Hindlimb muscle (tissue), 1 donor: Measurements from ENCODE around the gene ITM2B. TPM values are rescaled to one million over a fixed set of nuclear protein-coding genes. Genes with fewer than 3 reads are reported as not detected.

ENCODE experiments used
- DNase-seq: peaks from one replicate; pipeline ENCODE4 v3.0.0-alpha.2; 2013
- polyA plus RNA-seq: library from polyadenylated mRNA; unstranded; fragments of 120-200 nt; gene quantifications from one replicate; pipeline ENCODE4 v1.2.1, GENCODE V29; 2013; ENCODE audit not compliant: insufficient read length

Gene ITM2B
- polyA plus RNA-seq, 1 donor = 329 TPM

DNA sequence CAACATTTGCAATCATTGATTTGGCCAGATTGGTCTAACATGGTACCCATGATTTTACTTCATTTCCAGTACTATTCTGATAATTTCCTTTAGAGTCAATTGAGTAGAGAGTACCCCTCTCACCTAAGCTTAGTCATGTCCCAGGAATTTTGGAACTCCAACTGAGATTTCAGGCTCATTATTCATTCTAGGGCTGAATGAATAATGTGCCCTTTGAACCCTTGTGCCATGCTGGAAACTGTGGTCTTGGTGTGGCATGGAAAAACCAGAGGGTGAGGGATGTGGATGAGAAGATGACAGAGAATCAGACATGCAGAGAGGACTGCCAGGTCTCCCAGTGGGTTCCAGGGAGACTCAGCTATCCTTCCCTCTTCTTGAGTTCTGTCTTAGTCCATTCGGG, 30.2 kb downstream of the ITM2B start:
- no peak for DNase-seq

DNA sequence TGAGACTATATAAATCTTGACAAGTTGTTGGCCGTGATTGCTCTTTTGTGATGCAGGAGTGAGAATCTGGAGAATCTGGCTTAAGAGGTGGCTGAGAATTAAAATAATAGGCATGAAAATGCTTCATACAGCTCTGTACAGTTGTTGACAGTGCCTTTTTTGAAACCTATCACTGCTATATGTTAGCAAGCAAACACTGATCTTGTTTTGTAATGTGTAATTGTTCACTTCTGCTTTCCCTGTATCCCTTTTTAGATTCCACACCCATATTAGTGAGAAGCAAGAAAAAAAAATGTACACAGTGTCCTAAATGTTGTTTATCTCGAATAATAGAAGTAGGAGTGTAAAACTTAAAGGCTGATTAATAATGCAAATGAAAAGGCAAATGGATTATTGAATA, 31.1 kb downstream of the ITM2B start:
- DNase-seq = no peak

DNA sequence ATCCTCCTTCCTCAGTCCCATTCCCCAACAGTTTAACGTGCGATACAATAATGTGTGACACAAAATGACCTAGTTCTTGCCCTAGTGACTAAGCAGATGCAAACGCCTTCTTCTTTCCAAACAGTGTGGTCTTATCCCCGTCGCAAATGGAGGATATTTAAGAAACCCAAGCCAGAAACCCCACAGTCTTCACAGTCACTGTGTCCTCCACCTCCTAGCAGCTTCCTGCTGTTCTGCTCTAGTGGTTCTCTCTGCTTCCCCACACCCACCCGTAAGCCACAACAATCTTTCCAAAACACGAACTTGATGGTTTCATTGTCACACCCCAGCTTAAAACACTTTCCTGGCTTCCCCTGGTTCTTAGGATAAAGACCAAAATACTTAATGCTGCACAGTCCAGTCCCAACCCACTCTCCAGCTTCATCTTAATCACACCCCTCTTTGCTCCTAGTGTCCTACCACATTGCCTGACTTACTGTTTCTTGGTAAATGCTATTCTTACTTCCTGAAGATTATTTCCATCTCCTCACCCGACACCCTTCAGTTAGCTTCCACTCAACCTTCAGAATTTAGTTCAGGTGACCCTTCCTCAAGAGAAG, 32.3 kb downstream of the ITM2B start:
- DNase-seq = no peak

DNA sequence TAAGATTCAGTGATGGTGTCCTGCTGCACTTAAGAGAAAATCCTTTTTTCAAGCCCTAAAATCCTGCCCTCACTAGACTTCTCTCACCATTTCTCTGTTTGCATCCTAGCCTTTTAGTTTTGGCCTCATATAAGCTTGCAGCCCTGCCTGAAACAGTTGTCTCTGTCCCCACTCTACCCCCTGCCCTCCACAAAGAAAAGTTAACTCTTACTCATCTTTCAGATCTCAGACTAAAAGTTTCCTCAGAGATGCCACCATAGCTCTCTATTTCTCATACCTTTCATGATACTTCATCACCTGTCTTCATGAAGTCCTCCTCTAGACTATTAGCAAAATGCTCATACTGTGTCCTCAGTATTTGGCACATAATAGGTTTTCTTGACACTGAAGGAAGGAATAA, 33.1 kb downstream of the ITM2B start:
- no peak for DNase-seq

DNA sequence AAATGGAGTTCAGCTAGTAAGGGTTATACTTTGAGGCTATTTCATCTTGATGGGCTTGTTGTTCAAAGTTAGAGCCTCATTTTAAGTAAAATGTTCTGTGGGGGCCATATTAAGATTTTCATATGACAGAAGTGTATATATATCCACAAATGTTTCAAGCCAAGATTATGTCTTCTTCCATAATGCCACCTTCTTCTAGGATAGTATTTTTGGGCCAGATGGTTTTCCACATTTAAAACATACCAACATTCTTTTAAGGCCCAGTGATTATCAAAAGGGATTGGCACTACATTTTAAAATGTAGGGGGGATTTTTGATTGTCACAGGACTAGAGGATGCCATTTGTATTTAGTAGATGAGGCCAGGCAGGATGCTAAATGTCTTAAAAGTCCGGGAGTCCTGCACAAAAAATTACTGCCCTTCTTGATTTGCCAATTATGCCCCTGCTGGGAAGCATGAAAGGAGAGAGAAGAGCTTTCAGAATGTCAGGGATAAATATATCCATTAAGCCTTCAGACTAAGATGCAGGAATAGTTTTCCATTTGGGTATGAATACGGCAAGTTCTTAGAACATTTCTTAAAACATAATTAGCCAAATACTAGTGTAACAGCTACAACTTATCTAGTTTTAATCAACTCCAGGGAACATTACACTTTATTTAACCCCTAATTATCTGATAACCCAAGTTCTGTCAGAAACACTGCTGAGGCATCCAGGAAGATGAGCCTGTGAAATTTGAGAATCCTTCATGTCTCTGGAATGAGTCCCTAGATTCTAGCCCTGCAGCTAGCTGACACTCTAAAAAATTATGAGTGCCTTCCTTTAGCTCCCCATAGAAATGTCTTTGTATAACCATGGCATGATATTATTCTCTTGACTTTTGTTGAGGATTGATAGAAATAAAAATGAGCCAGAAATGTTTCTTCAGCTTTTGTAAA, 34.0 kb downstream of the ITM2B start:
- DNase-seq = no peak

DNA sequence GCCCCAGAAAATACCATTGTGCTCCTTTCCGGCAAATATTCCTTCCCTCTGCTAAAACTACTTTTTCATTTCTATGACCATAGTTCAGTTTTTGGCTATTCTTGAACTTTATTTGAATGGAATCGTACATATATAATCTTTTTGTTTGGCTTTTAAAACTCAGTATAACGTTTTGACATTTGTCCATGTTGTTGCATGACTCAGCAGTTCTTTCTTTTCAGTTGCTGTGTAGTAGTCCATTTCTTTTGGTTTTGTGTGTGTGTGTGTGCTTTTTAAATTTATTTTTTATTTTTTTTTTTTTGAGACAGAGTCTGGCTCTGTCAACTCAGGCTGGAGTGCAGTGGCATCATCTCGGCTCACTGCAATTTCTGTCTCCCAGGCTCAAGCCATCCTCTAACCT, 35.0 kb downstream of the ITM2B start:
- DNase-seq = no peak

DNA sequence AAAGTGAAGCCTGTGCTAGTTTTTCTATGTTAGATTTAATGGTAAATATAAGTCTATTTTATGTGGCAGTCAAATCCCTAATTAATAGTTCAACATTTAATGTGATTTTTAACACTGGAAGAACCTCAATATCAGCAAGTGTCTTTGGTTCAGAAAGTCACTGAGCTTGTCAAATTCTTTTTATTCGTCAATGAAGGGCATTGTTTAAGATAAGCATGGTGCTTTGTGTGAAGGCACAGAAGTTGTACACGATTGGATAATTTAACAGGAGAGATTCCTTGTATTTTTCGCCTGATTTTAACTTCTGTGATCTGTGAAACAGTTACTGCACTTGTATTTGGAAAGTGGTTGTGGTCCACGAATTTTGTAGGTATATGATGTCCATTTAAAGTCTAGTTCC, 40.3 kb downstream of the ITM2B start:
- DNase-seq = no peak

DNA sequence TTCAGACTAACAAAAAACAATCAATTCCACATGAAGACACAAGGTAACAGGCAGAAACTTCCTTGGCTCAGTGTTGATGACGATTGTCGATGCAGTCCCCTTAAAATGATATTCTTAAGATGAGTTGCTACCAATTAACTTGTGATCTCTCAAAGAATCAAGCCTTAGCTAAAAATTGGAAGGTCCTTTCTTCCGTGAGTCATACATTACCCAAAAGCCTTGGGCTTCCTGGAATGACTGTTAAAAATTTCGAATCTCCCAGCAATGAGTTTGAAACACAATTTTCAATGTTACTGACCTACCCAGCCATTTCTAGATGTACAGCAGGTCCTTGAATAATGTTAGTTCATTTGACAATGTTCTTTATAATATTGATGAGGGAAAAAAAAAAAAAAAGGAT, 42.5 kb downstream of the ITM2B start:
- no peak for DNase-seq

DNA sequence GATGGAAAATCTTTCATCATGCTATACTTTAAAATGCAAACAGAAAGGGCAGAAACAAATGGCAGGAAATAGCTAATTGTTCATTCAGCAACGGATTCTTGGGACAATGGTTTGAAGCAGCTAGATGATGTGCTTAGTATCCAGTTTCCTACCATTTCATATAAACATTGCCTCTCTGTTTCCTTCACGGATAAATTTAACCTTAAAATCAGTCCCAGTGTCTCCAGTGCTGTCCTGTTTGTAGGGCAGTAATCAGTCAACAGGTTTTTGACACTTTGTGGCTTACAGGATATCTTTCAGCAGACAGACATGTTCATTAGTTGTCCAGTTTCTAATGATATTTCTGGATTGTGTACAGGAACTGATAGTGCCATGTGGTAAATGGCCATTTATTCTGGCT, 45.8 kb downstream of the ITM2B start:
- DNase-seq = no peak

DNA sequence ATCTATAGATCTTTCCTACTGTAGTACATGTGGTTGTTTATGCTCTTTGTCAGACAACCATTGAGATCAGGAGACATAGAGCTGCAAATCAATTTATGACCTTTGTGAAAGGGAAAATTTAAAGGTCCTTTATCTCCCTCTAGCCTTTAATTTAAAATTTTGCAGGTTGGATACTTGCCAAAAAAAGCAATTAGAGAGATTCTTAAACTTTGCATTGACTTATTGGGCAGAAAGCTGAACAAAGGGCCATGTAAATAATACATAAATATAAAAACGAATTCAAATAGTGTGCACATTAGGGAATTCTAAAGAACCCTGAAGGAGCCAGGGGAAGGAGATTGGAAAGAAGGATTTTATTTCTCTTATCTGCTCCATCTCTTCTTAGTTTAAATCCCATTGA, 48.5 kb downstream of the ITM2B start:
- DNase-seq = no peak

DNA sequence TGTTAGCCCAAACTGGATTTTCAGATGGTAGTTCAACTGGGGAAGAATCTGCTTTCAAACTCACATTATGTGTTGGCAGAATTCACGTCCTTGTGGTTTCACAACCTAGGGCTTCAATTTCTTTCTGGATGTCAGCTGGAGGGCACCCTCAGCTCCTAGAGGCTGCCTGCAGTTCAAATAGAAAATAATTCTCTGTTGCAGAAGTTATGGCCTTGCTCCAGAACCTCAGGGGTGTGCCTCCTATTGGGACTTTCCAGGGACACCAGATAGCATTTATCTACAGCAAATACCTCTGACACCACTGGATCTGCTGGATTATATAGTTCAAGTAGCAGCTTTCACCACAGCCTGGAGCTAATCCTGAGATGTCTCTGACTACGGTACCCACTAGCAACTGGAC, 58.7 kb downstream of the ITM2B start:
- no peak for DNase-seq

DNA sequence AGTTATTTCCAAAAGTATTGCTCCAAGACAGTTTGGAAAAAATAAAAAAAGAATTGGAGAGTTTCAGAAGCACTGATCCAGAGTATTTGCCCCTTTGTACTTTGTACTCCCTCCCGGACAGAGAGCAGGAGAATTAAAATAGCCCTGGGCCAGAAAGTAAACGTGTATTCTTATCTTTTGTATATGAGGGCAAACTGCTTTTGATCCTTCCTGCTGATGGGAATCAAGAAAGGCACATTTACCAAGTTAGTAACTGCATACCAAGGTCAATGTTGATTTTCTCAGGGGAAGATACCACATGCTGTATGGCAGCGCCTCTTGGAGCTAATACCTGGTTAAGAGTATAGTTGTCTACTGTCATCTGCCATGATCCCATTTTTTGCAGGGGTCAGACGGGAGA, 59.6 kb downstream of the ITM2B start:
- DNase-seq = no peak

DNA sequence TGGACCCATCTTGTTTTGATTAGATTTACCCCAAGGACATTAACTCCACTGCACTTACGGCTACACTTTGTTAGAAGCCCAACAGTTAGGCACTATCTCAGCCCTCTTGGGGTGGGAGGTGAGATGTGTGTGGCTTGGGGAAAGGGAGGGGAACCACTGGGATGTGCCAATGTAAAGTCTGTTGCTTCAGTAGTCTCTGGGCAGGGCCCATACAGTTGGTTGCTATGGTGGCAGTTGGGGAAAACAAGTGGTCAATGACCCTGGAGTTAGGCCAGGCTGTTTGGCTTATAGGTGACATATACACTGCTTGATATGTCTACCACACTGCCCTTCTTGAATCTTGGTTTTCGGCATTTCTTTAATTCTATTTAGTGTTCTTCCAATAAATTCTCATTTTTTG, 61.6 kb downstream of the ITM2B start:
- DNase-seq = no peak

DNA sequence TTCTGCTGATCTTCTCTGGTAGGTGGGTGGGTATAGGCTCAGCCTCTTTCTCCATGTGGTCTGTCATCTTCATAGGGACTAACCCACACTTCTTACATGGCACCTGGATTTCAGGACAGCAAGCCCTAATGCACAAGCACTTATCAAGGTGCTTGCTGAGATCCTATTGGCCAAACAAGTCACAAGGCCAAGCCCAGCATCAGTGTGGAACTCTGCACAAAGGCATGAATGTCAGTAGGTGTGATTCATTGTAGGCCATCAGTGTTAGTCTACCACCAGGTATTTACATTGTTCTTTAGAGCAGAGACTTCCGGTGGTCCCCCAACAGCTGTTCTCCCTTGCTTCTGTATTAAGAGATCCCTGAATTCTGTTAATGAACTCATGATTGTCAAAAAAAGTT, 62.3 kb downstream of the ITM2B start:
- DNase-seq = no peak

DNA sequence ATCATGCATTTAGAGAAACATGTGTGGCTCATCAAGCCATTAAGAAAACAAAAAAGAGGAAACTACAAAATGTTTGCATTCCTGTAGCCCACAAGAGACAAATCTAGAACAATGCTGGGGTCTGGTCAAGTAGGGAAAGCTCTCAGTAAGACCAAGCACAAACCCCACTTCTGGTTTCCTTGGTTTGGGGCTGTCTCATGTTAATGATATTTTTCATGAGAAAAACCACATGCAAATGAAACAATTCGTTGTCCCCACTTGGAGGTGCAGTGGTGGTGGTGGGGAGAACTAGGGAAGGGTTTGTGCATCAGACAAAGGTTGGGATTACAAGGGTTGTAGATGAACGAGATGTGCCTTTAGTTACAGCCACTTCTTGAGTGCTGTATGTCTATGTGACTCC, 63.5 kb downstream of the ITM2B start:
- DNase-seq = no peak

DNA sequence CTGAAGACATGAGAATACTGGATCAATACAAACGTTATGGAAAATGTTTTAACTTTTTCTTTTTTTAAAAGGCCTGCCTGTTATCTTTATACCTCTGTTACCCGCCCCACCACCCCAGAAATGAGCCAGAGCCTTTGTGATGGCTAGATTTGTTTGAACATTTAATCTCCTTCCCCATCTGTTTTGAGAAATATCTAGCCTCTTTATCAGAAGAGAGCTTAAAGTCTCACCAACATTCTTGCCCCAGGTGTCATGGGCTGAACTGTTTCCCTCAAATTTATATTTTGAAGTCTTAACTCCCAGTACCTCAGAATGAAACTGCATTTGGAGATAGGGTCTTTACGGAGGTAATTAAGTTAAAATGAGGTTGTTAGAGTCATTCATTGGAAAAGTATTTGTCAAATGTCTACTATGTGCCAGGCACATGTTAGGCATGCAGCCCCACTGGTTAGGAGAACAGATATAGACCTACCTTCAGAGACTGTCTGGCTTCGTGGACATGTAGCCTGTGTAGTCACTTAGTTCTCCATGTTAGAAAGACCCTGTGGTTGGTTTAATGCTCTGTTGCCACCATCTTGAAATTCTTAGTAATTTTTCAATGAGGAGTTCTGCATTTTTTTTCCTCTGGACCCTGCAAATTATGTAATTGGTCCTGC, 64.3 kb downstream of the ITM2B start:
- no peak for DNase-seq

DNA sequence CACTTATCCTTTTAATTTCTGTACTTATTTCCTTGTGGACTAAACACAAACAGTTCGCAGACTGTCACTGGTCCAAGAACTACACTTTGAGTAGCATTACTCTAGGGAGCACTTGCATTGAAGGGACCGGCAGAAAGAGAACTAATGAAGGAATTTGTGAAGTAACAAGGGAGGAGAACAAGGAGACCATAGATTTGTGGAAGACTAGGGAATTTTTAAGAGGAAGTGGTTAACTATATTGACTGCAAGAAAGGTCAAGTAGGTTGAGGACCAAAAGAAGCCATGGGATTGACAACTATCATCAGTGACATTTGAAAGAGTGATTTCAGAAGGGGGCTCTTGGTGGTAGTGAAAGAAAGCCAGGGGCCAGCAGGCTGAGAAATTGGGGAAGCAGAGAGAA, 66.6 kb downstream of the ITM2B start:
- DNase-seq = no peak

DNA sequence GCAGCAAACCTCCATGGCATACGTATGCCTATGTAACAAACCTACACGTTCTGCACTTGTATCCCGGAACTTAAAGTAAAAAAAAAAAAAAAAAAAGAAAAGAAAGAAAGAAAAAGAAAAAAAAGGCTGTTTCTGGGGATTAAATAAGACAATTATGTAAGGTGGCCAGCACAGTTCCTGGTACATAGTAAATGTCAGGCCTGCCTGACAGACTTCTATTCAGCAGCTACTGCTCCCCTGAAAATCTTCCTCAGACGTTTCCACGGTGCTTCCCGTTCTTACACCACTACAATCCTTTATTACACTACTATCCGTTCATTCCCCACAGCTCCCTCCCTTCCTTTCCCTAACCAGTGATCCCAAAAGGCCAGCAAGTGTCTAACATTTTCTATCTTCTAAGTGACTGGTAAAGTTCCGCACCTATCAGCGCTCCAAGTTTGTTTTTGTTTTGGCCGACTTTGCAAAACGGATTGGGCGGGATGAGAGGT, 69.9 kb downstream of the ITM2B start:
- DNase-seq = no peak

DNA sequence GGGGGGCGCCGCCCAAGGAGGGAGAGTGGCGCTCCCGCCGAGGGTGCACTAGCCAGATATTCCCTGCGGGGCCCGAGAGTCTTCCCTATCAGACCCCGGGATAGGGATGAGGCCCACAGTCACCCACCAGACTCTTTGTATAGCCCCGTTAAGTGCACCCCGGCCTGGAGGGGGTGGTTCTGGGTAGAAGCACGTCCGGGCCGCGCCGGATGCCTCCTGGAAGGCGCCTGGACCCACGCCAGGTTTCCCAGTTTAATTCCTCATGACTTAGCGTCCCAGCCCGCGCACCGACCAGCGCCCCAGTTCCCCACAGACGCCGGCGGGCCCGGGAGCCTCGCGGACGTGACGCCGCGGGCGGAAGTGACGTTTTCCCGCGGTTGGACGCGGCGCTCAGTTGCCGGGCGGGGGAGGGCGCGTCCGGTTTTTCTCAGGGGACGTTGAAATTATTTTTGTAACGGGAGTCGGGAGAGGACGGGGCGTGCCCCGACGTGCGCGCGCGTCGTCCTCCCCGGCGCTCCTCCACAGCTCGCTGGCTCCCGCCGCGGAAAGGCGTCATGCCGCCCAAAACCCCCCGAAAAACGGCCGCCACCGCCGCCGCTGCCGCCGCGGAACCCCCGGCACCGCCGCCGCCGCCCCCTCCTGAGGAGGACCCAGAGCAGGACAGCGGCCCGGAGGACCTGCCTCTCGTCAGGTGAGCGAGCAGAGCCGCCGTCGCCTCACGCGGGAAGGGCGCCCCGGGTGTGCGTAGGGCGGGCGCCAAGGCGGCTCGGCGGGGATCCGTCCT, 70.5 kb downstream of the ITM2B start, which contains the start of gene RB1:
Gene RB1, plus strand, starts transcription at position 393 of the 784 bp plus-strand sequence. Its CDS starts 162 bp downstream, at position 555.
- DNase-seq = peak; percentile 93

DNA sequence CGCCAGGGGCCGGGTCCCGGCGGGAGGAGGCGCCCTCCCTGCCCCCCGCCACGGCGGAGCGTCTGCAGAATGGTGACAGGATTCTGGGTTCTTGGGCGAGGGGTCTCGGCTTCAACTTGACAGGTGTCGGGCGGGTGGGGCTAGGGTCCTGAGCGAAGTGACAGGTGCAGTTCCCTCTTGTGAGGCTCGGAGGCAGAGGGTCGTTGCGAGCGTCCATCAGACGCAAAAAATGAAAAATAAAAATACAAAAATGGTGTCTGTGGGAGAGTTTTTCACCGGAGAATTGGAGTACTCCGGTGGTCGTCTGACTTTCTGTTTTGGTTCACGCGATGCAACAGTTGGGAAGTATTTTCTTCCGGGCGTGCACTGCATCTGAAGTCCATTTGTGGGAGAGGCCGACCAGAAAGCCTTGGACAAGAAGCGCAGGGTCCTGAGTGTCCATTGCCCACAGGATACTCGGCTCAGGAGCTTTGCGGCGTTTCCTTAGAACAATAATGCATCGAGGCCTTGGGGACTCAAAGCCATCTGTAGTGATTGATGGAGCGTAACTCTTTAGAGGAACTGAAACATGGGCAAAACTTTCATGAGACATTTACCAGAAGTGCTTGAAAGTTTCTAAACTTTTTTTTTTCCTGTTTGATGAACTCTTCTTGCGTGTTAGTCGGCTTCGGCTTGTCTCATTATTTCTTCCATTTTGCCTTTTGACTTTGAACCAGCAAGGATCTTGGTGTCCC, 71.3 kb downstream of the ITM2B start:
- DNase-seq = peak; percentile 71

DNA sequence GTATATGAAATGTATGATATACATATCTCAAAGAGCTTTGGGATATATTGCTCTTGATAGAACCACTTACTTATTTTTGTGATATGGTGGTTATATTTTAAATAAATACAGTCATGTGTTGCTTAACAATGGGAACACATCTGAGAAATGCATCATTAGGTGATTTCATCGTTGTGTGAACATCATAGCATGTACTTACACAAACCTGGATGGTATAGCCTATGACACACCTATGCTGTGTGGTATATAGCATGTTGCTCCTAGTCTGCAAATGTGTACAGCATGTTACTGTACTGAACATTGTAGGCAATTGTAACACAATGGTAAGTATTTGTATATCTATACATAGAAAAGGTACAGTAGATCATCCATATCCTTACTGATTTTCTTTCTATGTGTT, 78.2 kb downstream of the ITM2B start:
- no peak for DNase-seq
